ENCODE data around the gene PBX1.

PBX1 gene

DNA sequence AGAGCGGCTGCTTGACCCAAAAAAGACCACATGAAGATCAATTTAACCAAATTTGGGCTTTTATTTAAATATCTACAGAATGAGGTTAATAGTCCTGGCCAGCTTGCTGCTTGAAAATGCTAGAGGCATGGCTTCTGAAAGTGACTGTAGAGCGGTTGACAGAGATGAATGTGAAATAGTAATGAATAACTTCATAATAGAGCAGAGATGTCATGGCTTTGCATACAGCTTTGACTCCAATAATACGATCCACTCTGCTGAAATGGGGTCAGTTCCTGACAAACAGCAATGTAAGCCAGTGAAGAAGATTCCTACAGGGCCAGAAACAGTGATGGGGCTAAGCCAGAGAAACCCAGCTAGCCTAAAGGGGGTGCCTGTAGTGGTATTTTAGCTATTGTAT, 183.8 kb downstream of the PBX1 start:
- TF ChIP-seq TAF1 (IDR thresholded peaks at IDR 0.05; ENCODE audit: borderline replicate concordance, insufficient read depth, low read length), result no peak
- no peak for TF ChIP-seq SIN3A (IDR thresholded peaks at IDR 0.05; ENCODE audit: borderline replicate concordance, insufficient read depth, low read length)
- TF ChIP-seq POLR2AphosphoS5 (IDR thresholded peaks at IDR 0.05; ENCODE audit: low read depth, low read length), result no peak
- TF ChIP-seq, protein P1, sequence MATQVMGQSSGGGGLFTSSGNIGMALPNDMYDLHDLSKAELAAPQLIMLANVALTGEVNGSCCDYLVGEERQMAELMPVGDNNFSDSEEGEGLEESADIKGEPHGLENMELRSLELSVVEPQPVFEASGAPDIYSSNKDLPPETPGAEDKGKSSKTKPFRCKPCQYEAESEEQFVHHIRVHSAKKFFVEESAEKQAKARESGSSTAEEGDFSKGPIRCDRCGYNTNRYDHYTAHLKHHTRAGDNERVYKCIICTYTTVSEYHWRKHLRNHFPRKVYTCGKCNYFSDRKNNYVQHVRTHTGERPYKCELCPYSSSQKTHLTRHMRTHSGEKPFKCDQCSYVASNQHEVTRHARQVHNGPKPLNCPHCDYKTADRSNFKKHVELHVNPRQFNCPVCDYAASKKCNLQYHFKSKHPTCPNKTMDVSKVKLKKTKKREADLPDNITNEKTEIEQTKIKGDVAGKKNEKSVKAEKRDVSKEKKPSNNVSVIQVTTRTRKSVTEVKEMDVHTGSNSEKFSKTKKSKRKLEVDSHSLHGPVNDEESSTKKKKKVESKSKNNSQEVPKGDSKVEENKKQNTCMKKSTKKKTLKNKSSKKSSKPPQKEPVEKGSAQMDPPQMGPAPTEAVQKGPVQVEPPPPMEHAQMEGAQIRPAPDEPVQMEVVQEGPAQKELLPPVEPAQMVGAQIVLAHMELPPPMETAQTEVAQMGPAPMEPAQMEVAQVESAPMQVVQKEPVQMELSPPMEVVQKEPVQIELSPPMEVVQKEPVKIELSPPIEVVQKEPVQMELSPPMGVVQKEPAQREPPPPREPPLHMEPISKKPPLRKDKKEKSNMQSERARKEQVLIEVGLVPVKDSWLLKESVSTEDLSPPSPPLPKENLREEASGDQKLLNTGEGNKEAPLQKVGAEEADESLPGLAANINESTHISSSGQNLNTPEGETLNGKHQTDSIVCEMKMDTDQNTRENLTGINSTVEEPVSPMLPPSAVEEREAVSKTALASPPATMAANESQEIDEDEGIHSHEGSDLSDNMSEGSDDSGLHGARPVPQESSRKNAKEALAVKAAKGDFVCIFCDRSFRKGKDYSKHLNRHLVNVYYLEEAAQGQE (IDR thresholded peaks at IDR 0.05; ENCODE audit: insufficient read depth in 1 of 2, low read depth in 2 of 2, low read length in 2 of 2), result no peak
- TF ChIP-seq FOXP2 (optimal IDR thresholded peaks at IDR 0.05; ENCODE audit: borderline replicate concordance, extremely low read depth, extremely low read length, insufficient read depth), result no peak

DNA sequence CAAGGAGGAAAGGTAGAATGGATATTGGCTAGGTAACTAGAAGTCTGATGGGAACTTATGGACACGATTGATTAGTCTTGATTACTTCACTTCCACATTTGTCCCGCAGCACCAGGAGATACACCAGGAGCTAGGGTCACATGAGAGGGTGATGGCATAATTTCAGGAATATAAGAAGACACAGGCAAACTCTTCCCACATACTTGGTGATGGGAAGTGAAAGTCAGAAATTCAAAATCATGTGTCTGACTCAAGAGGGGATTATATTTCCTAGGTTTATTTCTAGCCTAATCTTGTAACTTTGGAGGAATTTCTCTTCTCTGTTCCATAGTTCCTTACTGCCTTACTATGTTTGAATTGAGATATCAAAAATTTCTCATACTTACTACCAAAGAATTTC, 185.0 kb downstream of the PBX1 start:
- TF ChIP-seq POLR2AphosphoS5 (IDR thresholded peaks at IDR 0.05; ENCODE audit: low read depth, low read length) (no peak), FOXP2 (optimal IDR thresholded peaks at IDR 0.05; ENCODE audit: borderline replicate concordance, extremely low read depth, extremely low read length, insufficient read depth) (no peak), SIN3A (IDR thresholded peaks at IDR 0.05; ENCODE audit: borderline replicate concordance, insufficient read depth, low read length) (no peak), TAF1 (IDR thresholded peaks at IDR 0.05; ENCODE audit: borderline replicate concordance, insufficient read depth, low read length) (no peak)
- TF ChIP-seq, protein P1 (IDR thresholded peaks at IDR 0.05; ENCODE audit: insufficient read depth in 1 of 2, low read depth in 2 of 2, low read length in 2 of 2), result no peak

DNA sequence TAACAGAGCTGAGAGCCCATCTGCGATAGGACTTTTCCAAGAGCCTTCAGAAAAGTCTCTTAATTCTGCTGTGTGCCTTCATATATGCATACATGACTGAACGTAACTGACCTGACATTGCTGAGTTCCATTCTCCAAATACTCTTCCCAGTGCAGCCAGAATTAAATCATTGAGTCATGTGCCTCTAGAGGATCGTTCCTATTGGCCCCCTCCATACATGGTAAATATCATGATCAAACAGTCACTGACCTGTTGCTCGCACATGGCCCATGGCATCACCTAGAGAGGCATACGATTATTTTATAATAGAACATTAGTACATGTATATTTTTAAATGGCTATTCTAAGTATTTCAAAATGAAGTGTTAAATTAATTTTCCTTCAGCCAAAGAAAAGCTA, 186.8 kb downstream of the PBX1 start:
- TF ChIP-seq POLR2AphosphoS5 (IDR thresholded peaks at IDR 0.05; ENCODE audit: low read depth, low read length) (no peak), TAF1 (IDR thresholded peaks at IDR 0.05; ENCODE audit: borderline replicate concordance, insufficient read depth, low read length) (no peak), SIN3A (IDR thresholded peaks at IDR 0.05; ENCODE audit: borderline replicate concordance, insufficient read depth, low read length) (no peak), FOXP2 (optimal IDR thresholded peaks at IDR 0.05; ENCODE audit: borderline replicate concordance, extremely low read depth, extremely low read length, insufficient read depth) (no peak)
- TF ChIP-seq, protein P1 (IDR thresholded peaks at IDR 0.05; ENCODE audit: insufficient read depth in 1 of 2, low read depth in 2 of 2, low read length in 2 of 2), result no peak

DNA sequence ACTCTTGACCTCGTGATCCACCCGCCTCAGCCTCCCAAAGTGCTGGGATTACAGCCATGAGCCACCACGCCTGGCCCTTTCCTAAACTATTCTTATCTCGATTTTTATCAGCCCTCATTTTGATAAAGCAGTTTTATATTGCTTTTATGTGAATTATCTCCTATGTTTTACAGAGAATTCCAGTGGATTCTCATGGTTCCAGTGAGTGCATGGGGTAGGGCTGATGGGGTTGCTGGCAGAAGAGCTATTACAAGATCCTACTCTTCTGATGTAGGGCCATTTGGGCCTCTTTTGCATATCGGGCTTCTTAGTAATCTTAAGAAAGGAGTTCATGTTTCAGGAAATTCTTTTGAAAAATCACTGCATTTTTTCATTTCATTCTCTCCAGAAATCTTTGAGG, 187.6 kb downstream of the PBX1 start:
- TF ChIP-seq TAF1 (IDR thresholded peaks at IDR 0.05; ENCODE audit: borderline replicate concordance, insufficient read depth, low read length) (no peak), FOXP2 (optimal IDR thresholded peaks at IDR 0.05; ENCODE audit: borderline replicate concordance, extremely low read depth, extremely low read length, insufficient read depth) (no peak), SIN3A (IDR thresholded peaks at IDR 0.05; ENCODE audit: borderline replicate concordance, insufficient read depth, low read length) (no peak), POLR2AphosphoS5 (IDR thresholded peaks at IDR 0.05; ENCODE audit: low read depth, low read length) (no peak)
- TF ChIP-seq, protein P1 (IDR thresholded peaks at IDR 0.05; ENCODE audit: insufficient read depth in 1 of 2, low read depth in 2 of 2, low read length in 2 of 2), result no peak
